Muscle of leg (tissue), 11 donors: ENCODE measurements around the gene SNX13. TPM values are rescaled to one million over a fixed set of nuclear protein-coding genes. Genes with fewer than 3 reads are reported as not detected.

Experiments used
- DNase-seq: peaks from one replicate; pipeline ENCODE4 v3.0.0; 2013
- H3K27ac ChIP-seq: one replicate; pipeline ENCODE4 v1.5.1; 2013; ENCODE audit warnings: mild to moderate bottlenecking, low read length, control low read depth
- H3K27me3 ChIP-seq: one replicate; pipeline ENCODE4 v1.6.1; 2013; ENCODE audit warnings: low read length; ENCODE audit not compliant: control insufficient read depth, insufficient read depth
- H3K36me3 ChIP-seq: one replicate; pipeline ENCODE4 v1.6.1; 2013; ENCODE audit warnings: low read length; ENCODE audit not compliant: control insufficient read depth, insufficient read depth
- H3K4me1 ChIP-seq: one replicate; pipeline ENCODE4 v1.6.1; 2013; ENCODE audit warnings: low read length; ENCODE audit not compliant: control insufficient read depth, insufficient read depth
- H3K4me3 ChIP-seq: one replicate; pipeline ENCODE4 v1.5.1; 2013; ENCODE audit warnings: low read length, control low read depth
- H3K9me3 ChIP-seq: replicated peaks from 2 replicates; pipeline ENCODE4 v1.6.1; 2013; ENCODE audit warnings: low read depth, low read length; ENCODE audit not compliant: control insufficient read depth
- WGBS: methylation state at CpG from one replicate; pipeline ENCODE4 v1.1.5; 2013; ENCODE audit warnings: missing lambda C conversion rate; ENCODE audit not compliant: insufficient coverage; 5-methylcytosine and 5-hydroxymethylcytosine counted together
- polyA plus RNA-seq, 8 donors: library from polyadenylated mRNA; unstranded; fragments of 120-200 nt; gene quantifications; one replicate each; pipeline versions ENCODE4 v1.2.1 to v1.2.3, GENCODE V29; 2013; ENCODE audit warnings: inconsistent platforms in 1 of 8, low replicate concordance in 1 of 8; ENCODE audit not compliant: insufficient read length in 8 of 8, insufficient read depth in 1 of 8
- total RNA-seq: library from RNA; stranded (reverse); fragments of 120-200 nt; gene quantifications from one replicate; pipeline ENCODE4 v1.2.4, GENCODE V29; 2013

The SNX13 gene
- total and polyA plus RNA-seq, 9 donors, result 15.4 to 43.4 (median 21.0) TPM

DNA sequence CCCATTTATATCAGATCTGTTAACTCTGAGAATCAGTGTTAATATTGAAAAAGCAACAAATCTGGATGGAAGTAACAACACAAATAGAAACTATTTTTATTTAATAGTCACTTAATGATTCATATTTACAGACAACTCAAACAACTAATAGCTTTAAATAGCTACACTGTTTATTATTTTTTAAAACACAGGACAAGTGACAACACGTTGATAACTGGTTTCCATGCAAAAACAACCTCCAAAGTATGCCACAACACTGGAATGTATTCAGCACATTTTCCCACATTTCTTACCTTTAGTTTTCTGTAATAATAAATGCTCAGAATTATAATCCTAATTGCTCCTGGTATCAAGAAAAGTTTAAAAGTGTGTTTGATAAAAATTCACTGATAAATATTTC is 4.0 kb downstream of the SNX13 start:
- Histone ChIP-seq H3K36me3 (no peaks in the 10 kb centered on the region), H3K4me1 (peaks cover 6% of the 10 kb centered on the region), H3K4me3 (no peak overlapping the region), H3K27me3 (no peaks in the 10 kb centered on the region), H3K27ac (no peak overlapping the region), H3K9me3 (no peaks in the 10 kb centered on the region)
- no CpG with 5 or more reads among the region's 1 CpG for WGBS
- DNase-seq, result no peak

- Histone ChIP-seq H3K4me3 (no peak overlapping the region), H3K27me3 (no peaks in the 10 kb centered on the region), H3K36me3 (no peaks in the 10 kb centered on the region), H3K4me1 (peaks cover 6% of the 10 kb centered on the region), H3K27ac (no peak overlapping the region), H3K9me3 (no peaks in the 10 kb centered on the region)
- no peak for DNase-seq
- no CpG with 5 or more reads among the region's 2 CpGs for WGBS
Observed at GRCh38 chr7:17934612-17935240, 5.6 kb downstream of the SNX13 start.

GRCh38 chr7:17934094-17934493 is 6.2 kb downstream of the SNX13 start:
- no peaks in the 10 kb centered on the region for H3K36me3 ChIP-seq
- H3K4me3 ChIP-seq, result no peak overlapping the region
- no peak overlapping the region for H3K27ac ChIP-seq
- 50% methylated on average over 2 of the region's 2 CpGs for WGBS
- no peaks in the 10 kb centered on the region for H3K9me3 ChIP-seq
- no peak for DNase-seq
- no peaks in the 10 kb centered on the region for H3K27me3 ChIP-seq
- H3K4me1 ChIP-seq, result peaks cover 4% of the 10 kb centered on the region

DNA sequence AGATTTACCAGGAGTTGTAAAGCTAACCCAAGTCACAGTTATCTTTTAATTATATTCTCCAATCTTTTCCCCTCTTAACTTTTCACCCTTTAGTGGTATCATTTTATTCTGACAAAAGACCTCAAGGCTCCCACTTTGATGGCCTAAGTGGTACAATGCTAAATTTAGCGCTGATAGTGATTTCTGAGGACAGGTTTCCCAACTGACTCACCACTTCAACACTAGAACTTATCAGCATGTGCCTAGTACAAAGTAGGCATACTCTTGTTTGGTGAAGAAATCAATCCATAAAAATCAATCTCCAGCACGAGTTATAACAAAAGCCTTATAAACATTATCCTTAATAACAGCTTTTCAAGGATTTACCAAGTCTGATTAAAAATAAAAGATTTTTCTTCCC is 7.5 kb downstream of the SNX13 start:
- 100% methylated on average over 2 of the region's 2 CpGs for WGBS
- H3K4me3 ChIP-seq, result no peak overlapping the region
- no peaks in the 10 kb centered on the region for H3K27me3 ChIP-seq
- DNase-seq, result no peak
- no peaks in the 10 kb centered on the region for H3K36me3 ChIP-seq
- H3K9me3 ChIP-seq, result no peaks in the 10 kb centered on the region
- no peak overlapping the region for H3K27ac ChIP-seq
- no peaks in the 10 kb centered on the region for H3K4me1 ChIP-seq

DNA sequence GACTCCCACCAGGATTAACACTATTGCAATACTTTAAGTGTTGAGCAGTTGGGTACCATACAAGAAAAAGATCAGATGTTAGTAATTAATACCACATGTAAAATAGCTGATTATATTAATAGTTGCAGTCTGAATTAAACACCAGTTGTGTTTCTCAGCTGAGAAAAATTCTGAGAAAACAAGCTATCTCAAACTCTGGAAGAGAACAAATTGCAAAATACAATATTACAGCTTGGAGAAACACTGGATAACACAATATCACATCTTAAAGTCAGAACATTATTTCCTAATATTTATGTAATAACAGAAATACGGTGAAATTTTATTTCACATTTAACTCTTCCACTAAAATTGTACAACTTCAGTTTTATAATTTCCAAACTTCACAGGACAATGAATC is 9.2 kb downstream of the SNX13 start:
- Histone ChIP-seq H3K27ac (no peak overlapping the region), H3K4me1 (no peaks in the 10 kb centered on the region), H3K27me3 (no peaks in the 10 kb centered on the region), H3K36me3 (no peaks in the 10 kb centered on the region), H3K4me3 (no peak overlapping the region), H3K9me3 (no peaks in the 10 kb centered on the region)
- DNase-seq, result no peak
- WGBS, result no CpG with 5 or more reads among the region's 1 CpG

- no peaks in the 10 kb centered on the region for H3K9me3 ChIP-seq
- H3K4me3 ChIP-seq, result no peak overlapping the region
- WGBS, result no CpG with 5 or more reads among the region's 2 CpGs
- H3K27ac ChIP-seq, result no peak overlapping the region
- no peaks in the 10 kb centered on the region for H3K27me3 ChIP-seq
- DNase-seq, result no peak
- no peaks in the 10 kb centered on the region for H3K36me3 ChIP-seq
- no peaks in the 10 kb centered on the region for H3K4me1 ChIP-seq
Observed at GRCh38 chr7:17930546-17930945, 9.7 kb downstream of the SNX13 start.

DNA sequence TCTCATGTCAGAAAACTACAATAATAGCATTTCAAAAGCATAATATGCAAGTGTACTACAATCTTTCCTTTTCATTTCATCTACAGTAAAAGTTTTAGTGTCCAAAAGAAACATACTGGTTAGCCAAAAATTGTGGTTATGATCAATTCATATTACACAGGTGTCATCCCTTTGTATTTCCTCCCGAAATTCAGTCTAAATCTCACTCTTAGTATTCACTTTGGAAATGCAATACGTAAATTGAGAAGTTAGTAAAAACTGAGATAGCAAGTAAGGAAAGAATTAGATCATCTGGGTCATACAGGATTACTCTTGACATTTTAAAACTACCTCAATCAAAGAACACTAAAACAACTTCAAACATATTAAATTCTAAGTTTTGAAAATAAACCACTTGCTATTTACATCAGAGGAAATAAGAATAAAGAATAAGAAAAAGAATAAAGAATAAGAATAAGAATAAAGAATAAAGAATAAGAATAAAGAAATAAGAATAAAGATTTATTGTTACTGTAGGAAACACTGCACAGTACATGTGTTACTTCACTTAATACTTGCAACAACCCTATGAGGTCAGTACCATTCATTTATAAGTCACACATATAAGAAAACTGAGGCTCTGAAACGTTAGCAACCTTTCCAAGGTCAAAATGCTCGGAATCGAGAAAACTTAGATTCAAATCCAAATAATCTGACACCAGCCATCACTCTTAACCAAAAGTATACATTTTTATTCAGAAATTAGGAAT is 10.5 kb downstream of the SNX13 start:
- H3K27ac ChIP-seq, result no peak overlapping the region
- DNase-seq, result no peak
- H3K27me3 ChIP-seq, result no peaks in the 10 kb centered on the region
- H3K36me3 ChIP-seq, result no peaks in the 10 kb centered on the region
- no peaks in the 10 kb centered on the region for H3K4me1 ChIP-seq
- no peaks in the 10 kb centered on the region for H3K9me3 ChIP-seq
- no peak overlapping the region for H3K4me3 ChIP-seq
- no CpG with 5 or more reads among the region's 5 CpGs for WGBS

DNA sequence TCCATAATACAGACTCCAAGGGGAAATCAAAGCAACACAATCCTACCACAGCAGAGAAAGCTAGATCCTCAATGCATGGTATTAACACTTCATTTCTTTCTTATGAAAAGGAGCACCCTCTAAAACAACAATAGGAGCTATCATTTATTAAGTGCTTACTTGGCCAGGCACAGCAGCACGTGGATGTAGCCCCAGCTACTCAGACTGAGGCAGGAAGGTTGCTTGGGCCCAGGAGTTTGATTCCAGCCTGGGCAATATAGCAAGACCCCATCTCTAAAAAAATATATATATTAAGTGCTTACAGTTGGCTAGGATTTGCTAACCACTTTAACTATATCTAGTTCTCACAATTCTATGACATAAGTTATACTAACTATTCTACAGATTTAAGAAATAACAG is 12.2 kb downstream of the SNX13 start:
- Histone ChIP-seq H3K9me3 (no peaks in the 10 kb centered on the region), H3K4me3 (no peak overlapping the region), H3K27ac (no peak overlapping the region), H3K27me3 (no peaks in the 10 kb centered on the region), H3K4me1 (no peaks in the 10 kb centered on the region), H3K36me3 (no peaks in the 10 kb centered on the region)
- WGBS, result no CpG with 5 or more reads among the region's 1 CpG
- no peak for DNase-seq

GRCh38 chr7:17921857-17922416 is 18.4 kb downstream of the SNX13 start:
- Histone ChIP-seq H3K27me3 (no peaks in the 10 kb centered on the region), H3K4me3 (no peak overlapping the region), H3K9me3 (peaks cover 4% of the 10 kb centered on the region), H3K36me3 (no peaks in the 10 kb centered on the region), H3K4me1 (no peaks in the 10 kb centered on the region), H3K27ac (no peak overlapping the region)
- no peak for DNase-seq
- no CpG with 5 or more reads among the region's 1 CpG for WGBS

DNA sequence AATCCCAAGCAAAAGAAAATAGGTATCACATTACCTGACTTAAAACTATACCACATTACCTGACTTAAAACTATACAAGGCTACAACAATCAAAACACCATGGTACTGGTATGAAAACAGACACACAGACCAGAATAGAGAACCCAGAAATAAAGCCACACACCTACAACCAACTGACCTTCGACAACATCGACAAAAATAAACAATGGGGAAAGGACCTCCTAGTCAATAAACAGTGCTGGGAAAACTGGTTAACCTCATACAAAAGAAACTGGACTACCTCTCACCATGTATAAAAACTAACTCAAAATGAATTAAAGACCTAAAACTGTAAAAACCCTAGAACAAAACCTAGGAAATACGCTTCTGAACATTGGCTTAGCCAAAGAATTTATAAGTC is 22.5 kb downstream of the SNX13 start:
- Histone ChIP-seq H3K4me1 (no peaks in the 10 kb centered on the region), H3K9me3 (peaks cover 7% of the 10 kb centered on the region)
- 90% methylated on average over 2 of the region's 3 CpGs for WGBS

More for the DNA sequence above, 22.5 kb downstream of the SNX13 start:
- Histone ChIP-seq H3K4me3 (no peak overlapping the region), H3K27ac (no peak overlapping the region), H3K36me3 (no peaks in the 10 kb centered on the region), H3K27me3 (no peaks in the 10 kb centered on the region)
- no peak for DNase-seq
